Liver (tissue), 9 donors: Measurements from ENCODE around the gene GAGE10. TPM values are rescaled to one million over a fixed set of nuclear protein-coding genes. Genes with fewer than 3 reads are reported as not detected.
"Not testable (repeated sequence)": the region's sequence is repeated elsewhere in the genome, so short reads cannot be mapped to it uniquely, and the experiment has no call there.

Source experiments
- DNase-seq: peaks from one replicate; pipeline ENCODE4 v3.0.0-alpha.2; 2017; ENCODE audit warnings: low spot score
- H3K27ac ChIP-seq, 2 donors: one replicate each; pipeline ENCODE4 v1.7.0; 2013; ENCODE audit warnings: inconsistent platforms in 2 of 2, low read length in 2 of 2, control low read depth in 1 of 2, low read depth in 1 of 2, mild to moderate bottlenecking in 1 of 2
- H3K27me3 ChIP-seq, 4 donors: one replicate each; pipeline versions ENCODE4 v1.6.1 to v1.7.0; 2013; ENCODE audit warnings: low read length in 3 of 4, inconsistent platforms in 1 of 4, mild to moderate bottlenecking in 1 of 4, moderate library complexity in 1 of 4; ENCODE audit not compliant: control insufficient read depth in 4 of 4, insufficient read depth in 4 of 4
- H3K36me3 ChIP-seq, 4 donors: one replicate each; pipeline versions ENCODE4 v1.6.1 to v1.7.0; 2013; ENCODE audit warnings: low read length in 3 of 4, mild to moderate bottlenecking in 3 of 4, low read depth in 1 of 4, moderate library complexity in 1 of 4; ENCODE audit not compliant: control insufficient read depth in 4 of 4, insufficient read depth in 3 of 4
- H3K4me1 ChIP-seq, 4 donors: one replicate each; pipeline versions ENCODE4 v1.6.1 to v1.7.0; 2013; ENCODE audit warnings: low read length in 3 of 4, mild to moderate bottlenecking in 3 of 4, moderate library complexity in 1 of 4; ENCODE audit not compliant: control insufficient read depth in 4 of 4, insufficient read depth in 4 of 4
- H3K4me3 ChIP-seq, 3 donors: one replicate each; pipeline versions ENCODE4 v1.6.1 to v1.7.0; 2013; ENCODE audit warnings: low read length in 3 of 3, control low read depth in 1 of 3, low read depth in 1 of 3, mild to moderate bottlenecking in 1 of 3
- H3K9ac ChIP-seq, 2 donors: one replicate each; pipeline ENCODE4 v1.7.0; 2013; ENCODE audit warnings: low read length in 2 of 2, mild to moderate bottlenecking in 2 of 2, moderate library complexity in 2 of 2, control low read depth in 1 of 2, low read depth in 1 of 2
- H3K9me3 ChIP-seq, 4 donors: one replicate each; pipeline versions ENCODE4 v1.6.1 to v1.7.0; 2013; ENCODE audit warnings: low read length in 3 of 4; ENCODE audit not compliant: control insufficient read depth in 4 of 4
- WGBS: extraction: QIAGEN DNeasy Blood & Tissue Kit; methylation state at CpG from one replicate; pipeline ENCODE4 v1.1.7; 2013; 5-methylcytosine and 5-hydroxymethylcytosine counted together
- polyA plus RNA-seq, 2 donors: library from polyadenylated mRNA; stranded (reverse) in 1 of 2; unstranded in 1 of 2; fragments of 200-250 nt in 1 of 2; fragments of >200 nt in 1 of 2; fragmentation: Nextera tagmentation in 1 of 2; extraction: Ambion mirVana in 1 of 2; gene quantifications; one replicate each; pipeline versions ENCODE4 v1.2.1 to v1.2.3, GENCODE V29; 2013 to 2015
- total RNA-seq, 2 donors: library from RNA; depleted of rRNA; stranded (reverse); fragments of >200 nt; gene quantifications; one replicate each; pipeline ENCODE4 v1.2.3, GENCODE V29; 2014
- donor health status: healthy.
- donor health status: healthy.
- donor health status: healthy.
- donor health status: healthy.
- donor health status: healthy.

GAGE10 gene
- total and polyA plus RNA-seq, 4 donors: not detected

DNA sequence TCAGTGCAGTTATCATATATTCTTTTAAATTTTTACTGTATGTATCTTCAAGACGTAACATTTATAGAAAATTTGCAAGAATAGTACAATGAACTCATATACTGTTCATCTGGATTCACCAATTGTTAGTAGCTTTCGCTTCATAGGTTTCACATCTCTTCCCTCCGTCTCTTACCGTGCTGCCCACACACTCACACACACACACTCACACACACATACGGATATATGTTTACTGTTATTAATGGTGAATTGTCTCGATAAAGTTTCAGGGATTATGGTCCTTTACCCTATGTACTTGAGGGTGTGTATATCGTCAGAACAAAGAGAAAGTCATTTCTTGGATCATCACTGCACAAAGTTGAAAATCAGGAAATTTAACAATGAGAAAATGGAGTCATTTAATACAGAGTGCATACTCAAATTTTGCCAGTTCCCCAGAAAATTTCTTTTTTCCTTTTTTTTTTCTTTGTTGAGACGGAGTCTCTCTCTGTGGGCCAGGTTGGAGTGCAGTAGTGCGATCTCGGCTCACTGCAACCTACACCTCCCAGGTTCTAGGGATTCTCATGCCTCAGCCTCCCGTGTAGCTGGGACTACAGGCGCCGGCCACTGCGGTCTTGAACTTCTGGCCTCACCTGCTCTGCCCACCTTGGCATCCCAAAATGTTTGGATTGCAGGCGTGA, 41.2 kb downstream of the GAGE10 start:
- not testable (repeated sequence) for H3K36me3 ChIP-seq, H3K9ac ChIP-seq, H3K4me3 ChIP-seq, H3K4me1 ChIP-seq, H3K27me3 ChIP-seq, H3K9me3 ChIP-seq, H3K27ac ChIP-seq, DNase-seq
- 77% methylated on average over 11 of the region's 15 CpGs for WGBS

DNA sequence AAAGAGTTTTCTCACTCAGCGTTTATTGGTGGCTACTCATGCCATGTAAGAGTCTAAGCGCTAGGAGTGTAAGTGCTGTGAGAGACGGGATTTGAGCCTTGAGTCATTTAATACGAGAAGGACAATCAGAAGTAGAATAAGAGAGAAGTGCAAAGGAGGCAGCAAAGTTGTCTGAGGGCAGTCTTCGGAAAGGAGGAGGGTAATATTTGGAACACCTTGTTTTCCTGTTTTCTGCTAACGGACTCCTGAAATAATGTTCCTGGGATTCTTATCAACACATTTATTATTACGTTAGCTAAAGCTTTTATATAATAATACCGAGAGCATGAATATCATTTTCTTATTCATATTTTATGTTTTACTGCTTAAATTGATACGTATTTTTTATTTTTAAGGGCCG, 42.0 kb downstream of the GAGE10 start:
- not testable (repeated sequence) for DNase-seq, H3K9me3 ChIP-seq, H3K4me3 ChIP-seq, H3K9ac ChIP-seq, H3K27me3 ChIP-seq, H3K27ac ChIP-seq, H3K36me3 ChIP-seq, H3K4me1 ChIP-seq
- 83% methylated on average over 6 of the region's 10 CpGs for WGBS

DNA sequence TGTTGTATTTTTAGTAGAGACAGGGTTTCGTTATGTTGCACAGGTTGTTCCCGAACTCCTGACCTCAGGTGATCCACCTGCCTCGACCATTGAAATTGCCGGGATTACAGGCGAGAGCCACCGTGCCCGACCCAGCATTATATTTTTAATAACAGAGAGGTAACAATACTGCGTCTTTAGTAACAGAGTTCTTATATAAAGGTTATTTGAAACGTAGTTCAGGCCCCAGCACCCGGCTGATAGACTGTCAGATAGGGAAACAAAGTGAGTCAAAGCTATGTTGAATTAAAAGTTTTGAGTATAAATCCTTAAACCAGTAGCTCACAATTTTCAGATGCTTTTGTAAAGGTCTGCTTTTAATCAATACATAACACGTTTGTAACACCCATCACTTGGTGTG, 42.7 kb downstream of the GAGE10 start:
- not testable (repeated sequence) for H3K27me3 ChIP-seq, H3K4me3 ChIP-seq, H3K27ac ChIP-seq, H3K9ac ChIP-seq, H3K36me3 ChIP-seq, H3K4me1 ChIP-seq, H3K9me3 ChIP-seq
- WGBS: 87% methylated on average over 7 of the region's 11 CpGs
- DNase-seq: peak; percentile 40

Other genes with a start within 250 kb of the GAGE10 start
- 1 to 10 TPM; 1.0 to 1.9 TPM for gene CCDC120, start 244.6 kb upstream of the GAGE10 start, total RNA-seq
- gene CCDC120, start 244.6 kb upstream of the GAGE10 start, polyA plus RNA-seq: 1 to 10 TPM; 1.3 to 3.4 TPM
- gene PRAF2, start 229.6 kb upstream of the GAGE10 start, total RNA-seq: 1 to 10 TPM; 1.4 to 2.1 TPM
- 1 to 10 TPM; 5.7 to 8.2 TPM for gene PRAF2, start 229.6 kb upstream of the GAGE10 start, polyA plus RNA-seq
- 10 to 100 TPM; 28.0 to 47.9 TPM for gene WDR45, start 223.8 kb upstream of the GAGE10 start, total RNA-seq
- 10 to 100 TPM; 51.2 to 60.7 TPM for gene WDR45, start 223.8 kb upstream of the GAGE10 start, polyA plus RNA-seq
- 10 to 100 TPM in 1 of 2 donors, 1 to 10 TPM in 1; 9.5 to 13.8 TPM for gene GPKOW, start 179.9 kb upstream of the GAGE10 start, total RNA-seq
- 10 to 100 TPM in 1 of 2 donors, 1 to 10 TPM in 1; 7.7 to 12.0 TPM for gene GPKOW, start 179.9 kb upstream of the GAGE10 start, polyA plus RNA-seq
- gene MAGIX, start 140.9 kb upstream of the GAGE10 start, total RNA-seq: 1 to 10 TPM; 2.9 to 6.9 TPM
- gene MAGIX, start 140.9 kb upstream of the GAGE10 start, polyA plus RNA-seq: 10 to 100 TPM in 1 of 2 donors, 1 to 10 TPM in 1; 8.8 to 10.8 TPM
- gene PLP2, start 131.7 kb upstream of the GAGE10 start, total RNA-seq: 1 to 10 TPM; 2.4 to 6.7 TPM
- gene PLP2, start 131.7 kb upstream of the GAGE10 start, polyA plus RNA-seq: 10 to 100 TPM; 22.6 to 24.5 TPM
- gene PRICKLE3, start 117.3 kb upstream of the GAGE10 start, total RNA-seq: 1 to 10 TPM; 2.5 to 6.5 TPM
- gene PRICKLE3, start 117.3 kb upstream of the GAGE10 start, polyA plus RNA-seq: 1 to 10 TPM; 2.1 to 3.3 TPM
- gene SYP, start 103.5 kb upstream of the GAGE10 start, total RNA-seq: under 1 TPM; 0.61 to 0.67 TPM
- under 1 TPM; 0.30 to 0.33 TPM for gene SYP, start 103.5 kb upstream of the GAGE10 start, polyA plus RNA-seq
- gene CACNA1F, start 70.3 kb upstream of the GAGE10 start, total RNA-seq: not detected
- gene CACNA1F, start 70.3 kb upstream of the GAGE10 start, polyA plus RNA-seq: under 1 TPM in 1 of 2 donors, not detected in 1; 0.03 TPM
- gene CCDC22, start 68.2 kb upstream of the GAGE10 start, total RNA-seq: 1 to 10 TPM; 6.2 TPM
- 1 to 10 TPM; 4.2 to 7.8 TPM for gene CCDC22, start 68.2 kb upstream of the GAGE10 start, polyA plus RNA-seq
- under 1 TPM; 0.05 to 0.08 TPM for gene FOXP3, start 38.9 kb upstream of the GAGE10 start, total RNA-seq
- under 1 TPM; 0.29 to 0.65 TPM for gene FOXP3, start 38.9 kb upstream of the GAGE10 start, polyA plus RNA-seq
- 1 to 10 TPM; 1.3 to 1.7 TPM for gene PPP1R3F, start 33.9 kb upstream of the GAGE10 start, total RNA-seq
- gene PPP1R3F, start 33.9 kb upstream of the GAGE10 start, polyA plus RNA-seq: 1 to 10 TPM in 1 of 2 donors, under 1 TPM in 1; 0.78 to 1.6 TPM
- gene GAGE12J, start 18.4 kb downstream of the GAGE10 start, total RNA-seq: not detected
- not detected for gene GAGE12J, start 18.4 kb downstream of the GAGE10 start, polyA plus RNA-seq
- gene GAGE13, start 27.9 kb downstream of the GAGE10 start, total RNA-seq: not detected
- not detected for gene GAGE13, start 27.9 kb downstream of the GAGE10 start, polyA plus RNA-seq
- gene GAGE12C, start 228.5 kb downstream of the GAGE10 start, total RNA-seq: not detected
- not detected for gene GAGE12C, start 228.5 kb downstream of the GAGE10 start, polyA plus RNA-seq
- not detected for gene GAGE12D, start 238.1 kb downstream of the GAGE10 start, total RNA-seq
- not detected for gene GAGE12D, start 238.1 kb downstream of the GAGE10 start, polyA plus RNA-seq
- gene GAGE12E, start 247.6 kb downstream of the GAGE10 start, total RNA-seq: not detected
- not detected for gene GAGE12E, start 247.6 kb downstream of the GAGE10 start, polyA plus RNA-seq